ENCODE data around the gene EVL. TPM values are rescaled to one million over a fixed set of nuclear protein-coding genes. Genes with fewer than 3 reads are reported as not detected.

The EVL gene
- total and polyA plus RNA-seq, 2 donors (not counting 1 experiment from before 2014, with no cell fraction given), result 23.5 to 28.1 TPM

- H3K9ac ChIP-seq (ENCODE audit: insufficient read depth, low read length), result no peak overlapping the region
- H2AFZ ChIP-seq (ENCODE audit: low read length), result no peak overlapping the region
- no peak overlapping the region for H3K4me3 ChIP-seq (replicated peaks in 1 of 4; ENCODE audit: control extremely low read depth in 1 of 4, insufficient read depth in 1 of 4, low read depth in 3 of 4, low read length in 4 of 4)
- H3K27me3 ChIP-seq (ENCODE audit: control insufficient read depth, insufficient read depth, low read length), result no peaks in the 10 kb centered on the region
- H3K4me1 ChIP-seq (ENCODE audit: control insufficient read depth, extremely low read depth, insufficient read depth, low read length), result peaks cover 2% of the 10 kb centered on the region
- H3K4me2 ChIP-seq (ENCODE audit: extremely low read depth, insufficient read depth, low read length), result no peak overlapping the region
- no peaks in the 10 kb centered on the region for H3K79me2 ChIP-seq (ENCODE audit: control insufficient read depth, insufficient read depth, low read length)
- H3K36me3 ChIP-seq (ENCODE audit: control insufficient read depth, insufficient read depth, low read length), result no peaks in the 10 kb centered on the region
- H4K20me1 ChIP-seq (ENCODE audit: control insufficient read depth, extremely low read depth, insufficient read depth, low read length), result no peaks in the 10 kb centered on the region
- TF ChIP-seq EZH2 (IDR thresholded peaks at IDR 0.05; ENCODE audit: low read length, missing control alignments), result no peak
- TF ChIP-seq CTCF (conservative IDR thresholded peaks at IDR 0.05 in 1 of 2, IDR thresholded peaks at IDR 0.05 in 1 of 2; ENCODE audit: low read depth in 1 of 2, low read length in 2 of 2), result no peak
- H3K9me3 ChIP-seq (ENCODE audit: control insufficient read depth, insufficient read depth, low read depth, low read length), result no peaks in the 10 kb centered on the region
- H3K27ac ChIP-seq (ENCODE audit: insufficient read depth, low read length), result no peak overlapping the region
- DNase-seq (ENCODE audit: low read depth in 2 of 2), result peak in 1 of 2 donors; percentile 65
Observed at GRCh38 chr14:100067971-100068959, 3.0 kb downstream of the EVL start.

- no peak overlapping the region for H3K4me2 ChIP-seq (ENCODE audit: extremely low read depth, insufficient read depth, low read length)
- no peaks in the 10 kb centered on the region for H4K20me1 ChIP-seq (ENCODE audit: control insufficient read depth, extremely low read depth, insufficient read depth, low read length)
Observed at GRCh38 chr14:100069161-100069800, 4.1 kb downstream of the EVL start.

More at GRCh38 chr14:100069161-100069800, 4.1 kb downstream of the EVL start:
- Histone ChIP-seq H2AFZ (ENCODE audit: low read length) (no peak overlapping the region), H3K4me1 (ENCODE audit: control insufficient read depth, extremely low read depth, insufficient read depth, low read length) (peaks cover 2% of the 10 kb centered on the region), H3K36me3 (ENCODE audit: control insufficient read depth, insufficient read depth, low read length) (no peaks in the 10 kb centered on the region), H3K27ac (ENCODE audit: insufficient read depth, low read length) (no peak overlapping the region), H3K4me3 (replicated peaks in 1 of 4; ENCODE audit: control extremely low read depth in 1 of 4, insufficient read depth in 1 of 4, low read depth in 3 of 4, low read length in 4 of 4) (no peak overlapping the region), H3K27me3 (ENCODE audit: control insufficient read depth, insufficient read depth, low read length) (no peaks in the 10 kb centered on the region), H3K9me3 (ENCODE audit: control insufficient read depth, insufficient read depth, low read depth, low read length) (no peaks in the 10 kb centered on the region), H3K9ac (ENCODE audit: insufficient read depth, low read length) (no peak overlapping the region), H3K79me2 (ENCODE audit: control insufficient read depth, insufficient read depth, low read length) (no peaks in the 10 kb centered on the region)
- TF ChIP-seq EZH2 (IDR thresholded peaks at IDR 0.05; ENCODE audit: low read length, missing control alignments) (no peak), CTCF (conservative IDR thresholded peaks at IDR 0.05 in 1 of 2, IDR thresholded peaks at IDR 0.05 in 1 of 2; ENCODE audit: low read depth in 1 of 2, low read length in 2 of 2) (no peak)
- no peak for DNase-seq (ENCODE audit: low read depth in 2 of 2)

All from fibroblast of lung (primary cell).